ENCODE measurements around the gene ZNF521. TPM values are rescaled to one million over a fixed set of nuclear protein-coding genes. Genes with fewer than 3 reads are reported as not detected.

Gene ZNF521
- total and polyA plus RNA-seq, 4 donors = 0.50 to 3.7 (median 1.5) TPM

GRCh38 chr18:25062720-25063119 lies 289.2 kb downstream of the ZNF521 start (continued):
- TF ChIP-seq ZBTB33 (IDR thresholded peaks at IDR 0.05) = no peak

DNA sequence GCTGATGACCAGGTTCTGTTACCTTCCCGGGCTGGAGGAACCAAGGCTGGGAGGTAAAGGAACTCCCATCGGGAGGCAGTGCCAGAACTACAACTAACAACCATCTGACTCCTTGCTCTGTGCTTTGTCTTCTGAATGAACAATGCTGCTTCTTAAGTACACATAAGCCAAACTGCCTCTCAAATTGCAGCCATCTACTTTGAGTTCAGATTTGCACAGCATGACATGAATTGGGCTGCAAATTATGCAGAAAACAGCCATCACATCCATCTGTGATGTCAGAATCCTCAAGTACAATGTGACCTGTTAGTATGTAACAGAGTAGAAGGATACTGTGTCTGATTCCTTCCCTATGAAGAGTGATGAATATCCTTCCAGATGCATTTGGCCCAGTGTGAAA lies 290.6 kb downstream of the ZNF521 start:
- Histone ChIP-seq H3K4me3 (ENCODE audit: low read depth in 1 of 3, low read length in 3 of 3) (no peak overlapping the region), H3K9me3 (ENCODE audit: control insufficient read depth in 4 of 4, low read length in 3 of 4) (no peaks in the 10 kb centered on the region), H3K27me3 (ENCODE audit: control insufficient read depth in 4 of 4, insufficient read depth in 4 of 4, low read length in 3 of 4) (peaks cover 0 to 5% (median 0%) of the 10 kb centered on the region in 4 donors), H3K9ac (ENCODE audit: low read depth in 1 of 2, low read length in 2 of 2) (no peak overlapping the region), H3K27ac (ENCODE audit: low read depth in 1 of 2, low read length in 2 of 2) (no peak overlapping the region), H3K36me3 (ENCODE audit: control insufficient read depth in 4 of 4, insufficient read depth in 3 of 4, low read depth in 1 of 4, low read length in 3 of 4) (no peaks in the 10 kb centered on the region), H3K4me1 (ENCODE audit: control insufficient read depth in 4 of 4, insufficient read depth in 4 of 4, low read length in 3 of 4) (no peaks in the 10 kb centered on the region)
- TF ChIP-seq NR2F2 (IDR thresholded peaks at IDR 0.05) (no peak), GABPA (IDR thresholded peaks at IDR 0.05 in 1 of 2, conservative IDR thresholded peaks at IDR 0.05 in 1 of 2) (no peak), YY1 (IDR thresholded peaks at IDR 0.05) (no peak), HNF4G (IDR thresholded peaks at IDR 0.05) (no peak), FOXA2 (IDR thresholded peaks at IDR 0.05) (no peak), SP1 (IDR thresholded peaks at IDR 0.05) (no peak), RAD21 (IDR thresholded peaks at IDR 0.05) (no peak)
- TF ChIP-seq, protein P1, sequence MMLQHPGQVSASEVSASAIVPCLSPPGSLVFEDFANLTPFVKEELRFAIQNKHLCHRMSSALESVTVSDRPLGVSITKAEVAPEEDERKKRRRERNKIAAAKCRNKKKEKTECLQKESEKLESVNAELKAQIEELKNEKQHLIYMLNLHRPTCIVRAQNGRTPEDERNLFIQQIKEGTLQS (IDR thresholded peaks at IDR 0.05) = no peak
- no peak for DNase-seq (ENCODE audit: low spot score)
- 68% methylated on average over 2 of the region's 2 CpGs for WGBS

DNA sequence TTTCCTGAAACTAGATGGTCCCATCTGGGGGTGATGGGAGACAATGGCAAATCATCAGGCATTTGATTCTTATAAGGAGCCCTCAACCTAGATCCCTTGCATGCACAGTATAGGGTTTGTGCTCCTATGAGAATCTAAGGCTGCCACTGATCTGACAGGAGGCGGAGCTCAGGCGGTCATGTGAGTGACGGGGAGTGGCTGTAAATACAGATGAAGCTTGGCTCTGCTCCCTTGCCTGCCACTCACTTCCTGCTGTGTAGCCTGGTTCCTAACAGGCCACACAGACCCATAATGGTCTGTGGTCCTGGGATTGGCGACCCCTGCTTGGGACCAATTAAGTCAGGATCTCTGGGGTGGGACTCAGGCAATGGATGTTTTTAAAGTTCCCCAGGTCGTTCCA lies 293.4 kb downstream of the ZNF521 start:
- 64% methylated on average over 5 of the region's 5 CpGs for WGBS

GRCh38 chr18:25057491-25058050 lies 294.4 kb downstream of the ZNF521 start:
- Histone ChIP-seq H3K27me3 (ENCODE audit: control insufficient read depth in 4 of 4, insufficient read depth in 4 of 4, low read length in 3 of 4) (no peaks in the 10 kb centered on the region), H3K4me3 (ENCODE audit: low read depth in 1 of 3, low read length in 3 of 3) (no peak overlapping the region), H3K9me3 (ENCODE audit: control insufficient read depth in 4 of 4, low read length in 3 of 4) (no peaks in the 10 kb centered on the region), H3K36me3 (ENCODE audit: control insufficient read depth in 4 of 4, insufficient read depth in 3 of 4, low read depth in 1 of 4, low read length in 3 of 4) (no peaks in the 10 kb centered on the region), H3K9ac (ENCODE audit: low read depth in 1 of 2, low read length in 2 of 2) (no peak overlapping the region), H3K27ac (ENCODE audit: low read depth in 1 of 2, low read length in 2 of 2) (no peak overlapping the region), H3K4me1 (ENCODE audit: control insufficient read depth in 4 of 4, insufficient read depth in 4 of 4, low read length in 3 of 4) (no peaks in the 10 kb centered on the region)
- no peak for TF ChIP-seq REST (IDR thresholded peaks at IDR 0.05)
- TF ChIP-seq NR2F2 (IDR thresholded peaks at IDR 0.05) = no peak
- no peak for TF ChIP-seq HNF4G (IDR thresholded peaks at IDR 0.05)
- TF ChIP-seq, protein P2, sequence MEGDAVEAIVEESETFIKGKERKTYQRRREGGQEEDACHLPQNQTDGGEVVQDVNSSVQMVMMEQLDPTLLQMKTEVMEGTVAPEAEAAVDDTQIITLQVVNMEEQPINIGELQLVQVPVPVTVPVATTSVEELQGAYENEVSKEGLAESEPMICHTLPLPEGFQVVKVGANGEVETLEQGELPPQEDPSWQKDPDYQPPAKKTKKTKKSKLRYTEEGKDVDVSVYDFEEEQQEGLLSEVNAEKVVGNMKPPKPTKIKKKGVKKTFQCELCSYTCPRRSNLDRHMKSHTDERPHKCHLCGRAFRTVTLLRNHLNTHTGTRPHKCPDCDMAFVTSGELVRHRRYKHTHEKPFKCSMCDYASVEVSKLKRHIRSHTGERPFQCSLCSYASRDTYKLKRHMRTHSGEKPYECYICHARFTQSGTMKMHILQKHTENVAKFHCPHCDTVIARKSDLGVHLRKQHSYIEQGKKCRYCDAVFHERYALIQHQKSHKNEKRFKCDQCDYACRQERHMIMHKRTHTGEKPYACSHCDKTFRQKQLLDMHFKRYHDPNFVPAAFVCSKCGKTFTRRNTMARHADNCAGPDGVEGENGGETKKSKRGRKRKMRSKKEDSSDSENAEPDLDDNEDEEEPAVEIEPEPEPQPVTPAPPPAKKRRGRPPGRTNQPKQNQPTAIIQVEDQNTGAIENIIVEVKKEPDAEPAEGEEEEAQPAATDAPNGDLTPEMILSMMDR (IDR thresholded peaks at IDR 0.05; ENCODE audit: low read depth, low read length, missing input control) = no peak
- no peak for TF ChIP-seq FOXA1 (IDR thresholded peaks at IDR 0.05)
- TF ChIP-seq TAF1 (conservative IDR thresholded peaks at IDR 0.05) = no peak
- TF ChIP-seq JUND (IDR thresholded peaks at IDR 0.05) = no peak
- TF ChIP-seq YY1 (IDR thresholded peaks at IDR 0.05) = no peak
- no peak for TF ChIP-seq MAX (IDR thresholded peaks at IDR 0.05)
- no peak for TF ChIP-seq HNF4A (conservative IDR thresholded peaks at IDR 0.05)
- TF ChIP-seq, protein P1 (IDR thresholded peaks at IDR 0.05) = no peak
- TF ChIP-seq RXRA (IDR thresholded peaks at IDR 0.05) = no peak
- 77% methylated on average over 7 of the region's 7 CpGs for WGBS
- DNase-seq (ENCODE audit: low spot score) = no peak

More for the DNA sequence above, 293.4 kb downstream of the ZNF521 start:
- Histone ChIP-seq H3K9ac (ENCODE audit: low read depth in 1 of 2, low read length in 2 of 2) (no peak overlapping the region), H3K36me3 (ENCODE audit: control insufficient read depth in 4 of 4, insufficient read depth in 3 of 4, low read depth in 1 of 4, low read length in 3 of 4) (no peaks in the 10 kb centered on the region), H3K27ac (ENCODE audit: low read depth in 1 of 2, low read length in 2 of 2) (no peak overlapping the region), H3K9me3 (ENCODE audit: control insufficient read depth in 4 of 4, low read length in 3 of 4) (no peaks in the 10 kb centered on the region), H3K4me1 (ENCODE audit: control insufficient read depth in 4 of 4, insufficient read depth in 4 of 4, low read length in 3 of 4) (no peaks in the 10 kb centered on the region), H3K4me3 (ENCODE audit: low read depth in 1 of 3, low read length in 3 of 3) (no peak overlapping the region), H3K27me3 (ENCODE audit: control insufficient read depth in 4 of 4, insufficient read depth in 4 of 4, low read length in 3 of 4) (peaks cover 0 to 5% (median 0%) of the 10 kb centered on the region in 4 donors)
- no peak for DNase-seq (ENCODE audit: low spot score)
- no peak for TF ChIP-seq SP1 (IDR thresholded peaks at IDR 0.05)
- TF ChIP-seq YY1 (IDR thresholded peaks at IDR 0.05) = no peak
- TF ChIP-seq FOXA2 (IDR thresholded peaks at IDR 0.05) = no peak
- TF ChIP-seq FOXA1 (IDR thresholded peaks at IDR 0.05) = no peak
- TF ChIP-seq TAF1 (conservative IDR thresholded peaks at IDR 0.05) = no peak
